HepG2 (cell line): Measurements from ENCODE around the gene STK32B. TPM values are rescaled to one million over a fixed set of nuclear protein-coding genes. Genes with fewer than 3 reads are reported as not detected.

Source experiments
- ATAC-seq: fragments of 200-7000 bp; cut with Tn5 transposase; 3 replicates; pipeline ENCODE4 v1.9.1; 2020; ENCODE audit warnings: mild to moderate bottlenecking, moderate library complexity
- BruUV-seq: library from RNA; stranded (reverse); fragments of 400-500 nt; replicated peaks from 2 replicates; lab custom pipeline; 2021; lab: Mats Ljungman, UMichigan
- CTCF ChIA-PET: fragments of 300-600 bp; formaldehyde crosslinking; extraction: SDS; loops from one replicate; lab custom pipeline; 2021; ENCODE audit warnings: low total read pairs, inconsistent platforms, low intra/inter-chr PET ratio; lab: Yijun Ruan, JAX
- POLR2A ChIA-PET: fragments of 350-600 bp; sonication (Branson Sonifier 250); formaldehyde crosslinking; loops from one replicate; lab custom pipeline; 2020; ENCODE audit warnings: antibody characterized with exemption, inconsistent platforms; lab: Yijun Ruan, JAX
- DNase-seq: peaks from one replicate; pipeline ENCODE4 v3.0.0-alpha.2; 2015; ENCODE audit warnings: low spot score
- FAIRE-seq: peaks from 3 replicates; lab custom pipeline; 2011; peaks lifted over from hg19 to GRCh38; lab: Jason Lieb, UNC
- H2AFZ ChIP-seq: one replicate; pipeline ENCODE4 v1.6.1; 2011; ENCODE audit warnings: low read length, inconsistent platforms
- H3K27ac ChIP-seq: fragments of 300-600 bp; 3 replicates; pipeline ENCODE4 v1.8.0; 2011; ENCODE audit warnings: mixed run types, mild to moderate bottlenecking, mixed read lengths, low read length, inconsistent platforms; ENCODE audit not compliant: insufficient read depth; ENCODE audit errors: extremely low read length
- H3K27me3 ChIP-seq, 2 experiments: fragments of 200-600 bp in 1 of 2; 2 replicates in 1 of 2; 3 replicates in 1 of 2; pipeline versions ENCODE4 v1.6.0 to v1.8.0; 2011; ENCODE audit warnings: low read length in 2 of 2, mild to moderate bottlenecking in 2 of 2, moderate library complexity in 2 of 2, inconsistent platforms in 1 of 2; ENCODE audit not compliant: insufficient read depth in 2 of 2, control insufficient read depth in 1 of 2
- H3K36me3 ChIP-seq, 2 experiments: fragments of 200-600 bp in 1 of 2; replicated peaks in 1 of 2; 2 replicates in 1 of 2; 3 replicates in 1 of 2; pipeline versions ENCODE4 v1.5.1 to v1.8.0; 2011; ENCODE audit warnings: low read length in 2 of 2, inconsistent platforms in 1 of 2; ENCODE audit not compliant: insufficient read depth in 2 of 2, control insufficient read depth in 1 of 2
- H3K4me1 ChIP-seq: 2 replicates; pipeline ENCODE4 v1.5.1; 2012; ENCODE audit warnings: low read length, inconsistent platforms; ENCODE audit not compliant: insufficient read depth
- H3K4me2 ChIP-seq: 2 replicates; pipeline ENCODE4 v1.6.0; 2011; ENCODE audit warnings: low read depth, low read length, inconsistent platforms
- H3K4me3 ChIP-seq, 3 experiments: fragments of 200-600 bp in 1 of 3; sonication (generic), shearing (Covaris generic) in 1 of 3; replicated peaks in 1 of 3; 2 replicates each; pipeline ENCODE4 v1.5.1; 2011 to 2016; ENCODE audit warnings: low read length in 3 of 3, inconsistent platforms in 2 of 3, low read depth in 2 of 3, mild to moderate bottlenecking in 2 of 3, control low read depth in 1 of 3, mixed read lengths in 1 of 3; ENCODE audit not compliant: insufficient read depth in 1 of 3
- H3K79me2 ChIP-seq: one replicate; pipeline ENCODE4 v1.6.1; 2011; ENCODE audit warnings: low read length, inconsistent platforms; ENCODE audit not compliant: insufficient read depth
- H3K9ac ChIP-seq: 2 replicates; pipeline ENCODE4 v1.6.0; 2011; ENCODE audit warnings: mild to moderate bottlenecking, low read depth, low read length, inconsistent platforms; ENCODE audit not compliant: insufficient read depth
- H3K9me3 ChIP-seq: 2 replicates; pipeline ENCODE4 v1.5.1; 2012; ENCODE audit warnings: mild to moderate bottlenecking, low read length
- H4K20me1 ChIP-seq: 2 replicates; pipeline ENCODE4 v1.6.0; 2011; ENCODE audit warnings: inconsistent platforms, mild to moderate bottlenecking, low read length, moderate library complexity; ENCODE audit not compliant: insufficient read depth
- CCAR2 ChIP-seq: fragments of 200-400 bp; formaldehyde crosslinking; optimal IDR thresholded peaks from 2 replicates; pipeline ENCODE3; 2018; ENCODE audit warnings: low read depth, mild to moderate bottlenecking, low read length, moderate library complexity
- MYC ChIP-seq: sonication (generic); formaldehyde crosslinking; IDR thresholded peaks from 2 replicates; pipeline ENCODE4 v1.9.0; 2021; ENCODE audit warnings: missing genetic modification reagents, borderline replicate concordance
- PCBP2 ChIP-seq: fragments of 200-400 bp; formaldehyde crosslinking; optimal IDR thresholded peaks from 2 replicates; pipeline ENCODE3; 2018; ENCODE audit warnings: low read length, low read depth; ENCODE audit not compliant: poor library complexity, severe bottlenecking
- SMC3 ChIP-seq: IDR thresholded peaks from 2 replicates; pipeline ENCODE4 v1.6.1; 2011; ENCODE audit warnings: low read length, improper control_type of control experiment
- STAG1 ChIP-seq: sonication (generic); formaldehyde crosslinking; IDR thresholded peaks from 2 replicates; pipeline ENCODE4 v1.4.0; 2020; ENCODE audit warnings: missing genetic modification reagents
- TMF1 ChIP-seq: sonication (generic); formaldehyde crosslinking; IDR thresholded peaks from 2 replicates; pipeline ENCODE4 v1.8.1; 2022; ENCODE audit warnings: low read depth, missing genetic modification reagents
- XRCC5 ChIP-seq: fragments of 200-400 bp; formaldehyde crosslinking; optimal IDR thresholded peaks from 2 replicates; pipeline ENCODE3; 2017; ENCODE audit warnings: mild to moderate bottlenecking, low read length
- ZNF569 ChIP-seq: sonication (generic); formaldehyde crosslinking; IDR thresholded peaks from 2 replicates; pipeline ENCODE4 v1.5.0; 2020; ENCODE audit warnings: mild to moderate bottlenecking, missing genetic modification reagents, moderate library complexity, borderline replicate concordance
- WGBS: methylation state at CpG from one replicate; pipeline ENCODE4 v1.1.6; 2017; ENCODE audit warnings: low lambda C conversion rate; 5-methylcytosine and 5-hydroxymethylcytosine counted together
- in situ Hi-C: cut with HindIII; loops from 2 replicates; pipeline ENCODE4 v1.10.0; 2017; ENCODE audit warnings: low pct_unique_long_range_greater_than_20kb; ENCODE audit not compliant: extremely low pct_ligation_motif_present
- intact Hi-C: fragments of 100-400 bp; cut with micrococcal nuclease; formaldehyde crosslinking; loops from one replicate; pipeline ENCODE4 v1.10.0; 2022; ENCODE audit not compliant: unreplicated experiment
- polyA plus RNA-seq, 8 experiments: library from polyadenylated mRNA; depleted of rRNA in 3 of 8; stranded (reverse) in 7 of 8; unstranded in 1 of 8; fragments of >200 nt; fragmentation: Illumina TruSeq in 4 of 8; extraction: Trizol in 4 of 8; gene quantifications; 2 replicates each; pipeline versions ENCODE4 v1.2.1 to v1.2.3, GENCODE V29; 2011 to 2016; ENCODE audit warnings: low read depth in 4 of 8, missing spikeins in 1 of 8, mixed read lengths in 1 of 8; ENCODE audit not compliant: insufficient read depth in 1 of 8
- total RNA-seq, 5 experiments: library from RNA; depleted of rRNA; stranded (reverse); fragments of >200 nt; fragmentation: Illumina TruSeq; extraction: Trizol; gene quantifications; 2 replicates each; pipeline ENCODE4 v1.2.3, GENCODE V29; 2016; ENCODE audit warnings: low read depth in 1 of 5
- TF ChIP-seq, protein P1 (sequence below): IDR thresholded peaks from 2 replicates; pipeline ENCODE4 v1.6.1; 2018; ENCODE audit warnings: missing genetic modification reagents
- TF ChIP-seq, protein P2 (sequence below): sonication (generic); formaldehyde crosslinking; IDR thresholded peaks from 2 replicates; pipeline ENCODE4 v1.4.0; 2020; ENCODE audit warnings: missing genetic modification reagents
- TF ChIP-seq, protein P3 (sequence below): sonication (generic); formaldehyde crosslinking; IDR thresholded peaks from 2 replicates; pipeline ENCODE4 v1.4.0; 2020; ENCODE audit warnings: mild to moderate bottlenecking, missing genetic modification reagents
- TF ChIP-seq, protein P4 (sequence below): IDR thresholded peaks from 2 replicates; pipeline ENCODE4 v1.6.1; 2012; ENCODE audit warnings: low read depth, low read length, improper control_type of control experiment
- TF ChIP-seq, protein P5 (sequence below): sonication (generic); formaldehyde crosslinking; IDR thresholded peaks from 2 replicates; pipeline ENCODE4 v1.4.0; 2020; ENCODE audit warnings: mild to moderate bottlenecking, missing genetic modification reagents

The STK32B gene
- total and polyA plus RNA-seq, 2 of the 13 experiments (the other 11 are each of a cell fraction or from before 2014, with no cell fraction given) = not detected

DNA sequence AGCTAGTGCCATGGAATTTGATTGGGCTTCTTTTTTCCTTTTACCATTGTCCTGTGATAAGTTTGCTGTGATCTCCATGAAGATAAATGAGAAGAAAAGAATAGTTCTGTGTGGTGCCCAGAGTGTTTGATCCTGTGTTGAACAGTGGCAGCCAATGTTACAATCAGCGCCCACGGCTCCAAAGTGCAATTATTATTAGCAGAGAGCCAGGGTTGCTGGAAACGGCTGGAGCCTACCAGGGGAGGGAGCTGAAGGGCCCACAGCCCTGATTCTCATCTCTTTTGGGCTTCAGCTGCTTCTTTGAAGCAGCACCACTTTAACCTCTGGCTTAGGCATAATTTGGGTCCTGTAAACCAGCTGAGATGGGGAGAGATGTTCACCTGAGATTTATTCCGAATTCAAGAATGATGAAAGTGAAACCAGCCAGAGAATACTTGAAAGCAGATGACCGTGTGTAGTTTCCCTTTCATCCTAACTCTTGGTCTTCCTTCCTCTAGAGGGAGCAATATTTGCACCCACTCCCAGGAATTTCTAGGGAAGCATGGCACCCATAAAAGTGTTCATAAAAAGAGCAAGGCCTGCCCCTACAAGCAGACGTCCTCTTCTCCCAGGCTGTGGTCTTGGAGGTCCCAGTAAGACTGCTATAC, 358.8 kb downstream of the STK32B start:
- ATAC-seq (peak; percentile 91), DNase-seq (peak; percentile 9), FAIRE-seq (no peak)
- WGBS = 3% methylated on average over 6 of the region's 6 CpGs
- ChIA-PET POLR2A (no interaction called here), CTCF (interaction anchor here (1.0 to 1.1 kb wide), 2 partner anchors 380 to 403 kb away, joined by 3 read pairs; no protein-coding TSS in a partner anchor)
- Histone ChIP-seq H3K4me2 (0 out of 2 replicates have a peak overlapping the region, but pooled peaks have one; percentile 37), H3K36me3 (no peaks in the 10 kb centered on the region), H3K4me1 (no peaks in the 10 kb centered on the region), H4K20me1 (no peaks in the 10 kb centered on the region), H3K79me2 (no peaks in the 10 kb centered on the region), H2AFZ (no peak overlapping the region), H3K27me3 (no peaks in the 10 kb centered on the region; a peak in 1 of 5 replicates), H3K9ac (no peak overlapping the region), H3K27ac (no peak overlapping the region), H3K4me3 (no peak overlapping the region), H3K9me3 (no peaks in the 10 kb centered on the region; the same call in 1 of the 2 replicates)
- in situ Hi-C loops = no loop called here
- no TSS peak for BruUV-seq
- intact Hi-C loops = no loop called here
- TF ChIP-seq XRCC5 (peak; percentile 26), PCBP2 (no peak), TMF1 (no peak), SMC3 (peak; percentile 32; the same call in 1 of the 2 replicates), STAG1 (CRISPR knock-in tag) (peak; percentile 10; the same call in 1 of the 2 replicates), MYC (CRISPR knock-in tag) (no peak), ZNF569 (CRISPR knock-in tag) (no peak), CCAR2 (no peak)
- TF ChIP-seq, protein P1, sequence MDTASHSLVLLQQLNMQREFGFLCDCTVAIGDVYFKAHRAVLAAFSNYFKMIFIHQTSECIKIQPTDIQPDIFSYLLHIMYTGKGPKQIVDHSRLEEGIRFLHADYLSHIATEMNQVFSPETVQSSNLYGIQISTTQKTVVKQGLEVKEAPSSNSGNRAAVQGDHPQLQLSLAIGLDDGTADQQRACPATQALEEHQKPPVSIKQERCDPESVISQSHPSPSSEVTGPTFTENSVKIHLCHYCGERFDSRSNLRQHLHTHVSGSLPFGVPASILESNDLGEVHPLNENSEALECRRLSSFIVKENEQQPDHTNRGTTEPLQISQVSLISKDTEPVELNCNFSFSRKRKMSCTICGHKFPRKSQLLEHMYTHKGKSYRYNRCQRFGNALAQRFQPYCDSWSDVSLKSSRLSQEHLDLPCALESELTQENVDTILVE (CRISPR knock-in tag) = no peak
- TF ChIP-seq, protein P2, sequence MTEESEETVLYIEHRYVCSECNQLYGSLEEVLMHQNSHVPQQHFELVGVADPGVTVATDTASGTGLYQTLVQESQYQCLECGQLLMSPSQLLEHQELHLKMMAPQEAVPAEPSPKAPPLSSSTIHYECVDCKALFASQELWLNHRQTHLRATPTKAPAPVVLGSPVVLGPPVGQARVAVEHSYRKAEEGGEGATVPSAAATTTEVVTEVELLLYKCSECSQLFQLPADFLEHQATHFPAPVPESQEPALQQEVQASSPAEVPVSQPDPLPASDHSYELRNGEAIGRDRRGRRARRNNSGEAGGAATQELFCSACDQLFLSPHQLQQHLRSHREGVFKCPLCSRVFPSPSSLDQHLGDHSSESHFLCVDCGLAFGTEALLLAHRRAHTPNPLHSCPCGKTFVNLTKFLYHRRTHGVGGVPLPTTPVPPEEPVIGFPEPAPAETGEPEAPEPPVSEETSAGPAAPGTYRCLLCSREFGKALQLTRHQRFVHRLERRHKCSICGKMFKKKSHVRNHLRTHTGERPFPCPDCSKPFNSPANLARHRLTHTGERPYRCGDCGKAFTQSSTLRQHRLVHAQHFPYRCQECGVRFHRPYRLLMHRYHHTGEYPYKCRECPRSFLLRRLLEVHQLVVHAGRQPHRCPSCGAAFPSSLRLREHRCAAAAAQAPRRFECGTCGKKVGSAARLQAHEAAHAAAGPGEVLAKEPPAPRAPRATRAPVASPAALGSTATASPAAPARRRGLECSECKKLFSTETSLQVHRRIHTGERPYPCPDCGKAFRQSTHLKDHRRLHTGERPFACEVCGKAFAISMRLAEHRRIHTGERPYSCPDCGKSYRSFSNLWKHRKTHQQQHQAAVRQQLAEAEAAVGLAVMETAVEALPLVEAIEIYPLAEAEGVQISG (CRISPR knock-in tag) = peak; percentile 48; the same call in 1 of the 2 replicates
- TF ChIP-seq, protein P3, sequence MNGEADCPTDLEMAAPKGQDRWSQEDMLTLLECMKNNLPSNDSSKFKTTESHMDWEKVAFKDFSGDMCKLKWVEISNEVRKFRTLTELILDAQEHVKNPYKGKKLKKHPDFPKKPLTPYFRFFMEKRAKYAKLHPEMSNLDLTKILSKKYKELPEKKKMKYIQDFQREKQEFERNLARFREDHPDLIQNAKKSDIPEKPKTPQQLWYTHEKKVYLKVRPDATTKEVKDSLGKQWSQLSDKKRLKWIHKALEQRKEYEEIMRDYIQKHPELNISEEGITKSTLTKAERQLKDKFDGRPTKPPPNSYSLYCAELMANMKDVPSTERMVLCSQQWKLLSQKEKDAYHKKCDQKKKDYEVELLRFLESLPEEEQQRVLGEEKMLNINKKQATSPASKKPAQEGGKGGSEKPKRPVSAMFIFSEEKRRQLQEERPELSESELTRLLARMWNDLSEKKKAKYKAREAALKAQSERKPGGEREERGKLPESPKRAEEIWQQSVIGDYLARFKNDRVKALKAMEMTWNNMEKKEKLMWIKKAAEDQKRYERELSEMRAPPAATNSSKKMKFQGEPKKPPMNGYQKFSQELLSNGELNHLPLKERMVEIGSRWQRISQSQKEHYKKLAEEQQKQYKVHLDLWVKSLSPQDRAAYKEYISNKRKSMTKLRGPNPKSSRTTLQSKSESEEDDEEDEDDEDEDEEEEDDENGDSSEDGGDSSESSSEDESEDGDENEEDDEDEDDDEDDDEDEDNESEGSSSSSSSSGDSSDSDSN (CRISPR knock-in tag) = peak; percentile 37; the same call in 1 of the 2 replicates
- TF ChIP-seq, protein P4, sequence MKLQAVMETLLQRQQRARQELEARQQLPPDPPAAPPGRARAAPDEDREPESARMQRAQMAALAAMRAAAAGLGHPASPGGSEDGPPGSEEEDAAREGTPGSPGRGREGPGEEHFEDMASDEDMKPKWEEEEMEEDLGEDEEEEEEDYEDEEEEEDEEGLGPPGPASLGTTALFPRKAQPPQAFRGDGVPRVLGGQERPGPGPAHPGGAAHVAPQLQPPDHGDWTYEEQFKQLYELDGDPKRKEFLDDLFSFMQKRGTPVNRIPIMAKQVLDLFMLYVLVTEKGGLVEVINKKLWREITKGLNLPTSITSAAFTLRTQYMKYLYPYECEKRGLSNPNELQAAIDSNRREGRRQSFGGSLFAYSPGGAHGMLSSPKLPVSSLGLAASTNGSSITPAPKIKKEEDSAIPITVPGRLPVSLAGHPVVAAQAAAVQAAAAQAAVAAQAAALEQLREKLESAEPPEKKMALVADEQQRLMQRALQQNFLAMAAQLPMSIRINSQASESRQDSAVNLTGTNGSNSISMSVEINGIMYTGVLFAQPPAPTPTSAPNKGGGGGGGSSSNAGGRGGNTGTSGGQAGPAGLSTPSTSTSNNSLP = 0 out of 2 replicates have a peak, but pooled peaks have one; percentile 17
- TF ChIP-seq, protein P5, sequence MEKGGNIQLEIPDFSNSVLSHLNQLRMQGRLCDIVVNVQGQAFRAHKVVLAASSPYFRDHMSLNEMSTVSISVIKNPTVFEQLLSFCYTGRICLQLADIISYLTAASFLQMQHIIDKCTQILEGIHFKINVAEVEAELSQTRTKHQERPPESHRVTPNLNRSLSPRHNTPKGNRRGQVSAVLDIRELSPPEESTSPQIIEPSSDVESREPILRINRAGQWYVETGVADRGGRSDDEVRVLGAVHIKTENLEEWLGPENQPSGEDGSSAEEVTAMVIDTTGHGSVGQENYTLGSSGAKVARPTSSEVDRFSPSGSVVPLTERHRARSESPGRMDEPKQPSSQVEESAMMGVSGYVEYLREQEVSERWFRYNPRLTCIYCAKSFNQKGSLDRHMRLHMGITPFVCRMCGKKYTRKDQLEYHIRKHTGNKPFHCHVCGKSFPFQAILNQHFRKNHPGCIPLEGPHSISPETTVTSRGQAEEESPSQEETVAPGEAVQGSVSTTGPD = no peak
